Keratinocyte (primary cell): ENCODE data around the gene SMDT1.

Source experiments
- EZH2 ChIP-seq: IDR thresholded peaks from one replicate; pipeline ENCODE4 v1.6.1; 2012; ENCODE audit warnings: inconsistent platforms, mild to moderate bottlenecking, low read length, moderate library complexity
- TF ChIP-seq, protein P1 (sequence below), 3 experiments: IDR thresholded peaks in 1 of 3; conservative IDR thresholded peaks in 1 of 3; optimal IDR thresholded peaks in 1 of 3; 2 replicates in 2 of 3; 3 replicates in 1 of 3; pipeline versions ENCODE3 to v1.5.1; 2011; ENCODE audit warnings: low read length in 3 of 3, mild to moderate bottlenecking in 3 of 3, moderate library complexity in 2 of 3, control low read depth in 1 of 3, inconsistent platforms in 1 of 3; ENCODE audit not compliant: insufficient read depth in 2 of 3; ENCODE audit errors: extremely low read depth in 1 of 3

DNA sequence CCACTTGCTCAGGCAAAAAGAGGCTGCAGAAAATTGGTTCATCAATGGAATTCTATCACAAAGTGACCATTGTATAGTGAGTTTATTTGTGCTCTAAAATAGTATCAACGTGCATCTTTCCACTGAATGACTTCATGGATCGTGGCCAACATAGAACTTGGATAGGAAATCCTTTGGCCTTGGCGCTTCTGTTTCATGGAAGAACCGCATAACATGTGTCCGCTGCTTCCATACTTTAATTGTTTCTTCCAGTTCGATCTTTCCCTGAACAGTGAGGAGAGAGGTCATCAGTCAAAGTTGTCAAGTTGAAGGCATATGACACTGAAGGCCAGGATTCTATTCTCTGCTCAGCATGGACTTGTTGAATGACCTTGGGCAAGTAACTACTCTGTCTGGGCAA is 6.6 kb downstream of the SMDT1 start:
- TF ChIP-seq, protein P1, sequence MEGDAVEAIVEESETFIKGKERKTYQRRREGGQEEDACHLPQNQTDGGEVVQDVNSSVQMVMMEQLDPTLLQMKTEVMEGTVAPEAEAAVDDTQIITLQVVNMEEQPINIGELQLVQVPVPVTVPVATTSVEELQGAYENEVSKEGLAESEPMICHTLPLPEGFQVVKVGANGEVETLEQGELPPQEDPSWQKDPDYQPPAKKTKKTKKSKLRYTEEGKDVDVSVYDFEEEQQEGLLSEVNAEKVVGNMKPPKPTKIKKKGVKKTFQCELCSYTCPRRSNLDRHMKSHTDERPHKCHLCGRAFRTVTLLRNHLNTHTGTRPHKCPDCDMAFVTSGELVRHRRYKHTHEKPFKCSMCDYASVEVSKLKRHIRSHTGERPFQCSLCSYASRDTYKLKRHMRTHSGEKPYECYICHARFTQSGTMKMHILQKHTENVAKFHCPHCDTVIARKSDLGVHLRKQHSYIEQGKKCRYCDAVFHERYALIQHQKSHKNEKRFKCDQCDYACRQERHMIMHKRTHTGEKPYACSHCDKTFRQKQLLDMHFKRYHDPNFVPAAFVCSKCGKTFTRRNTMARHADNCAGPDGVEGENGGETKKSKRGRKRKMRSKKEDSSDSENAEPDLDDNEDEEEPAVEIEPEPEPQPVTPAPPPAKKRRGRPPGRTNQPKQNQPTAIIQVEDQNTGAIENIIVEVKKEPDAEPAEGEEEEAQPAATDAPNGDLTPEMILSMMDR (optimal IDR thresholded peaks at IDR 0.05 in 1 of 3, IDR thresholded peaks at IDR 0.05 in 1 of 3, conservative IDR thresholded peaks at IDR 0.05 in 1 of 3; ENCODE audit: extremely low read depth in 1 of 3, insufficient read depth in 2 of 3, low read length in 3 of 3), result no peak
- no peak for TF ChIP-seq EZH2
